H9 (cell line): ENCODE measurements around the gene S1PR5. TPM values are rescaled to one million over a fixed set of nuclear protein-coding genes. Genes with fewer than 3 reads are reported as not detected.

Experiments
- DNase-seq: peaks from one replicate; pipeline ENCODE4 v3.0.0-alpha.2; 2017
- H2AFZ ChIP-seq: one replicate; pipeline ENCODE4 v1.6.1; 2013; ENCODE audit warnings: mild to moderate bottlenecking, low read length, control low read depth, moderate library complexity
- H2AK5ac ChIP-seq: 2 replicates; pipeline ENCODE4 v1.6.1; 2013; ENCODE audit warnings: low read length, control low read depth, mixed read lengths; ENCODE audit not compliant: insufficient read length
- H2BK120ac ChIP-seq: one replicate; pipeline ENCODE4 v1.6.1; 2013; ENCODE audit warnings: low read depth, mild to moderate bottlenecking, low read length, control low read depth, inconsistent platforms; ENCODE audit not compliant: poor library complexity, severe bottlenecking
- H2BK12ac ChIP-seq: 2 replicates; pipeline ENCODE4 v1.6.1; 2013; ENCODE audit warnings: low read length, control low read depth, mixed read lengths, low read depth; ENCODE audit not compliant: insufficient read length
- H2BK15ac ChIP-seq: 2 replicates; pipeline ENCODE4 v1.6.1; 2013; ENCODE audit warnings: low read depth, low read length, control low read depth
- H2BK20ac ChIP-seq: one replicate; pipeline ENCODE4 v1.6.1; 2013; ENCODE audit warnings: low read depth, mild to moderate bottlenecking, low read length, control low read depth, inconsistent platforms; ENCODE audit not compliant: poor library complexity, severe bottlenecking
- H2BK5ac ChIP-seq: 2 replicates; pipeline ENCODE4 v1.6.1; 2013; ENCODE audit warnings: low read length, control low read depth, mixed read lengths; ENCODE audit not compliant: insufficient read length
- H3K14ac ChIP-seq: 2 replicates; pipeline ENCODE4 v1.6.1; 2013; ENCODE audit warnings: low read length, control low read depth; ENCODE audit not compliant: insufficient read depth
- H3K18ac ChIP-seq: 2 replicates; pipeline ENCODE4 v1.6.1; 2013; ENCODE audit warnings: low read depth, mild to moderate bottlenecking, mixed read lengths, low read length, control low read depth; ENCODE audit not compliant: insufficient read length
- H3K23ac ChIP-seq: 2 replicates; pipeline ENCODE4 v1.6.1; 2013; ENCODE audit warnings: low read length, control low read depth, mixed read lengths, low read depth; ENCODE audit not compliant: insufficient read length
- H3K23me2 ChIP-seq: 2 replicates; pipeline ENCODE4 v1.6.1; 2013; ENCODE audit warnings: low read depth, mild to moderate bottlenecking, mixed read lengths, low read length, control low read depth; ENCODE audit not compliant: insufficient read length, poor library complexity, severe bottlenecking
- H3K27ac ChIP-seq: 2 replicates; pipeline ENCODE4 v1.5.1; 2013; ENCODE audit warnings: low read length, control low read depth, mixed read lengths, low read depth; ENCODE audit not compliant: insufficient read length
- H3K27me3 ChIP-seq: 2 replicates; pipeline ENCODE4 v1.6.1; 2013; ENCODE audit warnings: low read length, control low read depth, inconsistent platforms; ENCODE audit not compliant: insufficient read depth
- H3K4ac ChIP-seq: 2 replicates; pipeline ENCODE4 v1.6.1; 2013; ENCODE audit warnings: low read depth, mild to moderate bottlenecking, control low read depth, inconsistent platforms, low read length, moderate library complexity
- H3K4me1 ChIP-seq: 2 replicates; pipeline ENCODE4 v1.6.1; 2013; ENCODE audit warnings: low read length, control low read depth, inconsistent platforms; ENCODE audit not compliant: insufficient read depth
- H3K4me2 ChIP-seq: 2 replicates; pipeline ENCODE4 v1.6.1; 2013; ENCODE audit warnings: low read length, control low read depth, mixed read lengths; ENCODE audit not compliant: insufficient read length, insufficient read depth
- H3K56ac ChIP-seq: 2 replicates; pipeline ENCODE4 v1.6.1; 2013; ENCODE audit warnings: low read depth, mild to moderate bottlenecking, mixed read lengths, low read length, control low read depth; ENCODE audit not compliant: insufficient read length
- H3K79me1 ChIP-seq: 2 replicates; pipeline ENCODE4 v1.6.1; 2013; ENCODE audit warnings: low read depth, mild to moderate bottlenecking, moderate library complexity, low read length, control low read depth, inconsistent platforms; ENCODE audit not compliant: insufficient read depth, poor library complexity, severe bottlenecking
- H3K79me2 ChIP-seq: 2 replicates; pipeline ENCODE4 v1.6.1; 2013; ENCODE audit warnings: low read length, control low read depth, inconsistent platforms; ENCODE audit not compliant: insufficient read depth
- H3K9ac ChIP-seq: 2 replicates; pipeline ENCODE4 v1.6.1; 2013; ENCODE audit warnings: low read length, control low read depth, mixed read lengths; ENCODE audit not compliant: insufficient read length; ENCODE audit errors: extremely low read depth
- H3K9me3 ChIP-seq: one replicate; pipeline ENCODE4 v1.6.1; 2013; ENCODE audit warnings: low read depth, low read length, inconsistent platforms; ENCODE audit not compliant: control insufficient read depth
- H3T11ph ChIP-seq: one replicate; pipeline ENCODE4 v1.6.1; 2013; ENCODE audit warnings: mild to moderate bottlenecking, low read length, control low read depth, inconsistent platforms
- H4K20me1 ChIP-seq: one replicate; pipeline ENCODE4 v1.6.1; 2013; ENCODE audit not compliant: control insufficient read depth, insufficient read length, insufficient read depth
- H4K5ac ChIP-seq: 2 replicates; pipeline ENCODE4 v1.6.1; 2013; ENCODE audit warnings: low read depth, mild to moderate bottlenecking, mixed read lengths, low read length, control low read depth; ENCODE audit not compliant: insufficient read length
- H4K8ac ChIP-seq: replicated peaks from 2 replicates; pipeline ENCODE4 v1.6.1; 2013; ENCODE audit warnings: low read length, control low read depth, mixed read lengths, low read depth; ENCODE audit not compliant: insufficient read length
- H4K91ac ChIP-seq: 2 replicates; pipeline ENCODE4 v1.6.1; 2013; ENCODE audit warnings: low read depth, mild to moderate bottlenecking, moderate library complexity, mixed read lengths, low read length, control low read depth; ENCODE audit not compliant: insufficient read length
- H3K27ac Mint-ChIP-seq, 3 experiments: 2 replicates in 2 of 3; 3 replicates in 1 of 3; pipeline ENCODE4 v1.8.0; 2020 to 2021; ENCODE audit warnings: mixed read lengths in 3 of 3, mild to moderate bottlenecking in 1 of 3, moderate library complexity in 1 of 3
- H3K27me3 Mint-ChIP-seq: 2 replicates; pipeline ENCODE4 v1.8.0; 2021; ENCODE audit warnings: low read depth, mild to moderate bottlenecking, moderate library complexity, mixed read lengths
- H3K36me3 Mint-ChIP-seq, 3 experiments: 2 replicates in 2 of 3; 3 replicates in 1 of 3; pipeline ENCODE4 v1.8.0; 2020 to 2021; ENCODE audit warnings: low read depth in 3 of 3, mixed read lengths in 3 of 3; ENCODE audit not compliant: insufficient read depth in 1 of 3
- H3K4me1 Mint-ChIP-seq, 2 experiments: 2 replicates each; pipeline ENCODE4 v1.8.0; 2020; ENCODE audit warnings: mixed read lengths in 2 of 2
- H3K4me3 Mint-ChIP-seq, 2 experiments: 2 replicates in 1 of 2; 3 replicates in 1 of 2; pipeline ENCODE4 v1.8.0; 2020 to 2021; ENCODE audit warnings: mild to moderate bottlenecking in 2 of 2, mixed read lengths in 2 of 2, moderate library complexity in 1 of 2
- H3K9me3 Mint-ChIP-seq, 2 experiments: 2 replicates in 1 of 2; 3 replicates in 1 of 2; pipeline ENCODE4 v1.8.0; 2020; ENCODE audit warnings: mild to moderate bottlenecking in 2 of 2, mixed read lengths in 2 of 2, moderate library complexity in 1 of 2
- WGBS: extraction: QIAGEN DNeasy Blood & Tissue Kit; methylation state at CpG from one replicate; pipeline ENCODE4 v1.1.7; 2013; ENCODE audit warnings: missing lambda C conversion rate, low lambda C conversion rate, mixed read lengths; ENCODE audit not compliant: insufficient read length; ENCODE audit errors: extremely low coverage; 5-methylcytosine and 5-hydroxymethylcytosine counted together
- total RNA-seq: library from RNA; stranded (reverse); gene quantifications from 2 replicates; pipeline ENCODE4 v1.2.1, GENCODE V29; 2021
- TF ChIP-seq, protein P1 (sequence below): fragments of 200-600 bp; sonication (generic); conservative IDR thresholded peaks from 3 replicates; pipeline ENCODE4 v1.8.0; 2021; ENCODE audit warnings: antibody characterized with exemption, mild to moderate bottlenecking

S1PR5 gene
- total RNA-seq, 1 experiment from 2014 or later = 8.1 TPM

DNA sequence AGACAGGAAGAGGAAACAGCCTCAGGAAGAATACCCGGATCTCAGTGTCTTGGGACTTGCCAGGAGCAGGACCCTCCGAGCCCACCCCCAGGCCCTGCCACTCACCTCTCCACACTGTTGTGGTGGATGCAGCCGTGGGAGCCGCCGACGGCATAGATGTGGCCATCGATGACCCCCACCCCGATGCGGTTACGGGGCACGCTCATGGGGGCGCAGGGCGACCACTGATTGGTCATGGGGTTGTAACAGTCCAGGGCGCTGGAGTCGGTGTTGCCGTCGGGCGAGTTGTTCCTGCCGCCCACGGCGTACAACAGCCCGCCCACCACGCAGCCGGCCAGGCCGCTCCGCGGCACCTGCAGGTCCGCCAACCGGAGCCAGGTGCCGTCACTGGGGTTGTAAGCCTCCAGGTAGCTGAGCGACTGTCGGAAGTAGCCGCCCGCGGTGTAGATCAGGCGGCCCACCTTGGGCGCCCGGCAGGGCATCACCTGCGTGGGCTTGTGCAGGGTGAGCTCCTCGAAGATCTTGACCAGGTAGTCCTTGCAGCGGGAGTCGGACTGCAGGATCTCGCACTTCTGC, 25.7 kb downstream of the S1PR5 start:
- Histone ChIP-seq H2BK20ac (no peak overlapping the region), H2BK5ac (no peak overlapping the region), H4K20me1 (no peaks in the 10 kb centered on the region), H2BK120ac (no peak overlapping the region), H3K14ac (no peak overlapping the region), H3K4ac (no peak overlapping the region), H2AFZ (no peak overlapping the region), H4K8ac (no peak overlapping the region), H3K27me3 (no peaks in the 10 kb centered on the region), H2AK5ac (no peak overlapping the region), H2BK15ac (no peak overlapping the region), H3K23me2 (no peaks in the 10 kb centered on the region), H2BK12ac (no peak overlapping the region), H3K4me2 (no peak overlapping the region), H3K4me1 (no peaks in the 10 kb centered on the region), H3K79me2 (no peaks in the 10 kb centered on the region), H3K9me3 (no peaks in the 10 kb centered on the region), H3K79me1 (peaks cover 6% of the 10 kb centered on the region), H3T11ph (no peak overlapping the region), H3K9ac (no peak overlapping the region), H4K5ac (no peak overlapping the region), H4K91ac (no peak overlapping the region), H3K23ac (no peak overlapping the region), H3K27ac (no peak overlapping the region), H3K56ac (no peak overlapping the region), H3K18ac (no peak overlapping the region)
- Mint-ChIP-seq H3K27ac (no peak overlapping the region; a peak in 1 of 7 replicates), H3K4me3 (no peak overlapping the region), H3K4me1 (no peaks in the 10 kb centered on the region), H3K9me3 (no peaks in the 10 kb centered on the region), H3K27me3 (no peaks in the 10 kb centered on the region), H3K36me3 (peaks cover 29 to 66% (median 65%) of the 10 kb centered on the region in 3 experiments; a peak in 6 of 7 replicates)
- DNase-seq = no peak
- WGBS = no CpG with 5 or more reads among the region's 43 CpGs
- TF ChIP-seq, protein P1, sequence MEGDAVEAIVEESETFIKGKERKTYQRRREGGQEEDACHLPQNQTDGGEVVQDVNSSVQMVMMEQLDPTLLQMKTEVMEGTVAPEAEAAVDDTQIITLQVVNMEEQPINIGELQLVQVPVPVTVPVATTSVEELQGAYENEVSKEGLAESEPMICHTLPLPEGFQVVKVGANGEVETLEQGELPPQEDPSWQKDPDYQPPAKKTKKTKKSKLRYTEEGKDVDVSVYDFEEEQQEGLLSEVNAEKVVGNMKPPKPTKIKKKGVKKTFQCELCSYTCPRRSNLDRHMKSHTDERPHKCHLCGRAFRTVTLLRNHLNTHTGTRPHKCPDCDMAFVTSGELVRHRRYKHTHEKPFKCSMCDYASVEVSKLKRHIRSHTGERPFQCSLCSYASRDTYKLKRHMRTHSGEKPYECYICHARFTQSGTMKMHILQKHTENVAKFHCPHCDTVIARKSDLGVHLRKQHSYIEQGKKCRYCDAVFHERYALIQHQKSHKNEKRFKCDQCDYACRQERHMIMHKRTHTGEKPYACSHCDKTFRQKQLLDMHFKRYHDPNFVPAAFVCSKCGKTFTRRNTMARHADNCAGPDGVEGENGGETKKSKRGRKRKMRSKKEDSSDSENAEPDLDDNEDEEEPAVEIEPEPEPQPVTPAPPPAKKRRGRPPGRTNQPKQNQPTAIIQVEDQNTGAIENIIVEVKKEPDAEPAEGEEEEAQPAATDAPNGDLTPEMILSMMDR = no peak
